HUES48 (cell line): ENCODE results near the gene ACOT7.
A peak's percentile ranks its signal among the peaks of the same experiment; 100 is the strongest.
"Not testable (repeated sequence)": the region's sequence is repeated elsewhere in the genome, so short reads cannot be mapped to it uniquely, and the experiment has no call there.

Experiments used
- H3K27ac ChIP-seq: one replicate; pipeline ENCODE4 v1.7.0; 2013; ENCODE audit warnings: low read depth, low read length, inconsistent platforms
- H3K27me3 ChIP-seq: 2 replicates; pipeline ENCODE4 v1.6.1; 2013; ENCODE audit warnings: mild to moderate bottlenecking, low read length; ENCODE audit not compliant: control insufficient read depth, insufficient read depth
- H3K36me3 ChIP-seq: 2 replicates; pipeline ENCODE4 v1.6.1; 2013; ENCODE audit warnings: low read length; ENCODE audit not compliant: control insufficient read depth, insufficient read depth
- H3K4me1 ChIP-seq: 2 replicates; pipeline ENCODE4 v1.6.1; 2013; ENCODE audit warnings: mild to moderate bottlenecking, low read length; ENCODE audit not compliant: control insufficient read depth, insufficient read depth
- H3K4me3 ChIP-seq: 2 replicates; pipeline ENCODE4 v1.5.1; 2013; ENCODE audit warnings: mild to moderate bottlenecking, low read depth, low read length
- H3K9ac ChIP-seq: 2 replicates; pipeline ENCODE4 v1.6.1; 2013; ENCODE audit warnings: mild to moderate bottlenecking, low read depth, low read length, moderate library complexity
- H3K9me3 ChIP-seq: 2 replicates; pipeline ENCODE4 v1.6.1; 2013; ENCODE audit warnings: low read length; ENCODE audit not compliant: control insufficient read depth, insufficient read depth

Gene ACOT7

GRCh38 chr1:6414443-6414844 lies 20.9 kb upstream of the ACOT7 start:
- H3K9me3 ChIP-seq, result no peaks in the 10 kb centered on the region
- H3K36me3 ChIP-seq, result no peaks in the 10 kb centered on the region
- no peak overlapping the region for H3K4me3 ChIP-seq
- peaks cover 11% of the 10 kb centered on the region for H3K4me1 ChIP-seq
- no peak overlapping the region; the same call in 1 of the 2 replicates for H3K9ac ChIP-seq
- H3K27ac ChIP-seq, result peak overlapping the region; percentile 0
- peaks cover 62% of the 10 kb centered on the region for H3K27me3 ChIP-seq

- Histone ChIP-seq H3K9me3 (no peaks in the 10 kb centered on the region), H3K4me1 (peaks cover 11% of the 10 kb centered on the region), H3K4me3 (no peak overlapping the region), H3K27ac (no peak overlapping the region), H3K27me3 (peaks cover 47% of the 10 kb centered on the region), H3K9ac (no peak overlapping the region), H3K36me3 (no peaks in the 10 kb centered on the region)
Measured at GRCh38 chr1:6412896-6413295, 19.3 kb upstream of the ACOT7 start.

- Histone ChIP-seq H3K4me3 (no peak overlapping the region), H3K27me3 (peaks cover 26% of the 10 kb centered on the region), H3K4me1 (peaks cover 10% of the 10 kb centered on the region), H3K36me3 (no peaks in the 10 kb centered on the region), H3K9me3 (no peaks in the 10 kb centered on the region), H3K9ac (no peak overlapping the region), H3K27ac (no peak overlapping the region)
Measured at GRCh38 chr1:6410248-6410893, 16.8 kb upstream of the ACOT7 start.

DNA sequence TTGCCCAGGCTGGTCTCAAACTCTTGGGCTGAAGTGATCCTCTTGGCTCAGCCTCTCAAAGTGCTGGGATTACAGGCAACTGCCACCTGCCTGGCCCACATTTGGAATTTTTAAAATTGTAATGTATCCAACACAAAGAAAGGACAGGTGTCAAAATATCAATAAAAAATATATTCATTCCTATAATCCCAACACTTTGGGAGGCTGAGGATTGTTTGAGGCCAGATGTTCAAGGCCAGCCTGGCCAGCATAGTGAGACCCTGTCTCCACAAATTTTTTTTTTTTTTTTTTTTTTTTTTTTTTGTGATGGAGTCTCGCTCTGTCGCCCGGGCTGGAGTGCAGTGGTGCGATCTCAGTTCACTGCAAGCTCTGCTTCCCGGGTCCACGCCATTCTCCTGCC lies 16.2 kb upstream of the ACOT7 start:
- no peak overlapping the region for H3K9ac ChIP-seq
- H3K27me3 ChIP-seq, result peaks cover 23% of the 10 kb centered on the region
- H3K4me1 ChIP-seq, result peaks cover 3% of the 10 kb centered on the region
- no peaks in the 10 kb centered on the region for H3K36me3 ChIP-seq
- no peak overlapping the region for H3K27ac ChIP-seq
- H3K9me3 ChIP-seq, result no peaks in the 10 kb centered on the region
- H3K4me3 ChIP-seq, result no peak overlapping the region

DNA sequence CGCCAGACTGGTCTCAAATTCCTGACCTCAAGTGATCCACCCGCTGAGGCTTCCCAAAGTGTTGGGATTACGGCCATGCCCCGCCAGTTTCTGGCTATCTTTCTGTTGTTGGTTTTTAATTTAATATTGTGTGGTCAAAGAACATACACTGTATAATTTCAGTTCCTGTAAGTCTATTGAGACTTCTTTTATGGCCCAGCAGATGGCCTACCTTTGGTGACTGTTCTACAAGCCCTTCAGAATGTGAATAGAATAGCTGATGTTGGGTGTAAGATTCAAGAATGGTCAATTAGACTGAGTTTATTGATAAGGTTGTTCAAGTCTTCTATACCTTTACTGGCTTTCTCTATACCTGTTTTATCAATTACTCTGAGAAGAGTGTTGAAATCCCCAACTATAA lies 15.5 kb upstream of the ACOT7 start:
- Histone ChIP-seq H3K4me3 (no peak overlapping the region), H3K4me1 (no peaks in the 10 kb centered on the region), H3K9me3 (no peaks in the 10 kb centered on the region), H3K9ac (no peak overlapping the region), H3K36me3 (no peaks in the 10 kb centered on the region), H3K27me3 (peaks cover 16% of the 10 kb centered on the region), H3K27ac (no peak overlapping the region)

GRCh38 chr1:6408023-6408422 lies 14.5 kb upstream of the ACOT7 start:
- Histone ChIP-seq H3K27me3 (peaks cover 13% of the 10 kb centered on the region), H3K4me1 (no peaks in the 10 kb centered on the region), H3K27ac (no peak overlapping the region), H3K9me3 (no peaks in the 10 kb centered on the region), H3K9ac (no peak overlapping the region), H3K4me3 (no peak overlapping the region), H3K36me3 (no peaks in the 10 kb centered on the region)

DNA sequence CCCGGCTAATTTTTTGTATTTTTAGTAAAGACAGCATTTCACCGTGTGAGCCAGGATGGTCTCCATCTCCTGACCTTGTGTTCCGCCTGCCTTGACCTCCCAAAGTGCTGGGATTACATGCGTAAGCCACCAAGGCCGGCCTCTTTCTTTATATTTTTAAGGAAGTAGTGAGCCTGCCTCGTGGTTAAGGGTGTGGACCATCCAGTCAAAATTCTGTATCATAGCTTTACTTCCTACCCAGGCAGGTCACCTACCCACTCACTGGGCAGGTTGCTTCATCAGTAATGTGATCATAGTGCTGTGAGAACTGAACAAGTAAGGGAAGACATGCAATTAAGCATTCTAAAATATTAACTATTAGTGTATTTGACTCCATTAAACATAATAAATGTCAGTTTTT lies 8.1 kb upstream of the ACOT7 start:
- H3K4me3 ChIP-seq, result no peak overlapping the region
- peaks cover 8% of the 10 kb centered on the region; the same call in 1 of the 2 replicates for H3K27me3 ChIP-seq
- no peaks in the 10 kb centered on the region for H3K4me1 ChIP-seq
- no peak overlapping the region for H3K9ac ChIP-seq
- no peaks in the 10 kb centered on the region for H3K9me3 ChIP-seq
- no peak overlapping the region for H3K27ac ChIP-seq
- no peaks in the 10 kb centered on the region for H3K36me3 ChIP-seq

DNA sequence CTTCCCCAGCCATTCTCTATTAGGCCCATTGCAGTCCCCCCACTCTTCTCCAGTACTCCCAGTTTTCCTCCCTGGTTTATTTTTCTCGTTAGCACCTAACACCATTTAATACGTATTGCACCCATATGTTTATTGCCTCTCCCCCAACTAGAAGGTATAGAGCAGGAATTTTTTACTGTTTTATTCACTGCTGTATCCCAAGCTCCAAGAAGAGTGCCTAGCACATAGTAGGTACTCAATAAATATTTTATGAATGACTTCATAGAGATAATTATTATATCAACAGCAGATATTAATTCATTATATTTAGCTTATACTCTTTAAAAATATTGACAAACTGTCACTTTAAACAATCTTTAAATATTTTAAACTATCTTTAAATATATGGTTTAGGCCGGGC lies 5.7 kb upstream of the ACOT7 start:
- Histone ChIP-seq H3K9me3 (no peaks in the 10 kb centered on the region), H3K9ac (no peak overlapping the region), H3K27ac (no peak overlapping the region), H3K4me1 (no peaks in the 10 kb centered on the region), H3K36me3 (no peaks in the 10 kb centered on the region), H3K27me3 (no peaks in the 10 kb centered on the region; the same call in 1 of the 2 replicates), H3K4me3 (no peak overlapping the region)

DNA sequence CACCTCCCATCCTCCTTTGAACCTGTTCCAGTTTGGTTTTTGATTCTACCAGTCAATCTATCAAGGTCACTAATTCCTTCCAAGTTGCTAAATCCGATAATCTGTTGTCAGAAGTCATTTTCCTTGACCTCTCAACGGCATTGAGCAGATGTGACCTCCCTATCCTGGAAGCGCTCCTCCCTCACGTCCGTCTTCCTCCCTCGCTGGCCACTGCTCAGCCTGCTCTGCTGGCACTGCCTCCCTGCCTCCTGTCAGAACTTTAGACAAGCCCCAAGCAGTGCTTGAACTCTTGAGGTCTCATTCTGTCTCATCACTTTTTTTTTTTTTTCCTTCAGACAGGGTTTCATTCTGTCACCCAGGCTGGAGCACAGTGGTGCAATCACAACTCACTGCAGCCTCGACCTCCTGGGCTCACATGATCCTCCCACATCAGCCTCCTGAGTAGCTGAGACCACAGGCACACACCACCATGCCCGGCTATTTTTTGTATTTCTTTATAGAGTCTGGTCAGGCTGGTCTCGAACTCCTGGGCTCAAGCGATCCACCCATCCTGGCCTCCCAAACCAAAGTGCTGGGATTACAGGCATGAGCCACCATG lies 4.4 kb upstream of the ACOT7 start:
- no peaks in the 10 kb centered on the region for H3K36me3 ChIP-seq
- no peak overlapping the region for H3K27ac ChIP-seq
- H3K9ac ChIP-seq, result no peak overlapping the region
- H3K4me1 ChIP-seq, result no peaks in the 10 kb centered on the region
- no peaks in the 10 kb centered on the region for H3K9me3 ChIP-seq
- no peak overlapping the region for H3K4me3 ChIP-seq
- no peaks in the 10 kb centered on the region; the same call in 1 of the 2 replicates for H3K27me3 ChIP-seq

DNA sequence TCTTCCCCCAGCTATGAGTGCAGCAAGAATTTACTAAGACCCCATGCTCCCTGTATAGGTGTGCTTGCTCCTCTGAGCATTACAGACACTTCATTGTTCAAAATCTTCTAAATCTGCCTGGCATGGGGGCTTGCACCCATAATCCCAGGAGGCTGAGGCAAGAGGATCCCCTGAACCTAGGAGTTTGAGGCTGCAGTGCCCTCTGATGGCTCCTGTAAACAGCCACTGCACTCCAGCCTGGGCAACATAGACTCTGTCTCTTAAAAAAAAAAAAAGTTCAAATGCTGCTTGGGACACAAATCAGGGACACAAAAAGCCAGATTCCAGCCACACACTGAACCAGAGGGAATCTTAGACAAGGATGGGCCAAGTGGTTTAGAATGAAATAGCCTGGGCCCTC lies 3.4 kb upstream of the ACOT7 start:
- no peak overlapping the region for H3K4me3 ChIP-seq
- H3K27ac ChIP-seq, result no peak overlapping the region
- 0 out of 2 replicates have a peak, but pooled peaks cover 4% of the 10 kb centered on the region for H3K4me1 ChIP-seq
- no peaks in the 10 kb centered on the region for H3K27me3 ChIP-seq
- no peak overlapping the region for H3K9ac ChIP-seq
- H3K9me3 ChIP-seq, result no peaks in the 10 kb centered on the region
- H3K36me3 ChIP-seq, result no peaks in the 10 kb centered on the region

DNA sequence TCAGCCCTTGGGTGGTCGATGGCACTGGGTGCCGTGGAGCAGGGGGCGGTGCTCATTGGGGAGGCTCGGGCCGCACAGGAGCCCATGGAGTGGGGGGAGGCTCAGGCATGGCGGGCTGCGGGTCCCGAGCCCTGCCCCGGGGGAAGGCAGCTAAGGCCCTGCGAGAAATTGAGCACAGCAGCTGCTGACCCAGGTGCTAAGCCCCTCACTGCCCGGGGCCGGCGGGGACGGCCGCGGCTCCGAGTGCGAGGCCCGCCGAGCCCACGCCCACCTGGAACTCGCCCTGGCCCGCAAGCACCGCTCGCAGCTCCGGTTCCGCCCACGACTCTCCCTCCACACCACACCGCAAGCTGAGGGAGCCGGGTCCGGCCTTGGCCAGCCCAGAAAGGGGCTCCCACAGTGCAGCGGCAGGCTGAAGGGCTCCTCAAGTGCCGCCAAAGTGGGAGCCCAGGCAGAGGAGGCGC lies 2.2 kb upstream of the ACOT7 start:
- H3K27ac ChIP-seq, H3K9ac ChIP-seq, H3K27me3 ChIP-seq, H3K4me1 ChIP-seq, H3K4me3 ChIP-seq, H3K36me3 ChIP-seq, H3K9me3 ChIP-seq: not testable (repeated sequence)
